GM19468 (cell line): Measurements from ENCODE around the gene RDX.
"Not testable (repeated sequence)": the region's sequence is repeated elsewhere in the genome, so short reads cannot be mapped to it uniquely, and the experiment has no call there.

ENCODE experiments used
- ATAC-seq: cut with Tn5 transposase; IDR thresholded peaks from one replicate; pipeline ENCODE4 v1.9.1; 2021; ENCODE audit warnings: mild to moderate bottlenecking, moderate library complexity, moderate number of reproducible peaks; ENCODE audit not compliant: unreplicated experiment; ENCODE audit errors: extremely low read depth

Gene RDX

DNA sequence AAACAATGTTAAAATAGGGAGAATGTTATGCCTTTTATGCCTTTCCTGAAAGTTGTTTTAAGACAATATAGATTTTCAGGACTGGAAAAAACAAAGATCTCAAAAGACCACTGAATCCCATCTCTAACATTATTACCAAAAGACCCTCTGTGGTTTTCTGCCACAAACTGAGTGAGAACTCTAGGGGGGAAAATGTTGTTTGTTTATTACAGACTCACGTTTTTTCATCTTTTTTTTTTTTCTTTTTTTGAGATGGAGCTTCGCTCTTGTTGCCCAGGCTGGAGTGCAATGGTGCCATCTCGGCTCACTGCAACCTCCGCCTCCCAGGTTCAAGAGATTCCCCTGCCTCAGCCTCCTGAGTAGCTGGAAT is 9.6 kb upstream of the RDX start:
- not testable (repeated sequence) for ATAC-seq

DNA sequence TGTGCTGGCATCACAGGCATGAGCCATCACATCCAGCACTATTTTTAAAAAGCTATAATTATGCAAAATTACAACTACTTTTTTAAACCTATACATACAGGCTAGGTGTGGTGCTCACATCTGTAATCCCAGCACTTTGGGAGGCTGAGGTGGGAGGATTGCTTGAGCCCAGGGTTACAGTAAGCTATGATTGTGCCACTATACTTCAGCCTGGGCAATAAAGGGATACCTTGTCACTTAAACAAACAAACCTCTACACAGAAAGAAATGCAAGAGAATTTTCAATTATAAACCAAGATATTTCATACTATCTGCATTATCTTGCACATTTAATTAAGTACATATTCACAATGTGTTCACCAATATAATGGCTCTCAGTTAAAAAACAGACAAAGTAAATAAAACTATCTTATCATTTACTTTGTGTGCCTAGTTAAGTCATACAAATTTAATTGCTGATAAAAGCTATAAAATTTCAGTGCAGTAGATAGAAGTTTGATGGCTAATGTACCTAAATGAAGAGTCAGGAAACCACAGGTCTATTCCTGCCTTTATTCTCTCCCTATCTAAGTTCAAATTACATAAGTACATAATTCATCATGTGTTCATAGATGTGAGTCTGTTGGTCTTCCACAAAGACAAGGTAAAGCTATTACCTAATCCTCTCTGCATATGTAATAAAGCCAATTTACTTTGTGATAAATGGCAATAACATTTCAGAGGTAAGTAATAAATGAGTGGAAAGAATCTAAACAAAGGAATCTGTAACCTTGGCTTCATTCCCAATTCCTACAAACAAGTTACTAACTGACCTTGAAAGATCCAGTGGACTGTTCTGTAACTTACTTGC is 9.0 kb upstream of the RDX start:
- no peak for ATAC-seq

DNA sequence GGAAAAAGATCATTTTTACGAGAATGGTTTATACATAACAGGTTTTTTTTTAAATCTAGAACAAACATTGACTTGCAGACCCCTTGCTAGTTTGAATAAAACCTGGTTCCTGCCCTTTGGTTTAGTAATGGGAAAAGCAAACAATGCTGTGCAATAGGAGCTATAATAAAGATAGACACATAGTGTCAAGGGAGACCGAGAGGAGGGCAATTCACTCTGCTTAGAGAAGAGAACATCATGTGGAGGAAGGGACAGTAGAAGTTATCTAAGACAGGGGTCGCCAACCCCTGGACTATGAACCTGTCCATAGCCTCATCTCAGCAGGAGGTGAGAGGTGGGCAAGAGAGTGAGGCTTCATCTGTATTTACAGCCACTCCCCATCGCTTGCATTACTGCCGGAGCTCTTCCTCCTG is 7.0 kb upstream of the RDX start:
- ATAC-seq = no peak

DNA sequence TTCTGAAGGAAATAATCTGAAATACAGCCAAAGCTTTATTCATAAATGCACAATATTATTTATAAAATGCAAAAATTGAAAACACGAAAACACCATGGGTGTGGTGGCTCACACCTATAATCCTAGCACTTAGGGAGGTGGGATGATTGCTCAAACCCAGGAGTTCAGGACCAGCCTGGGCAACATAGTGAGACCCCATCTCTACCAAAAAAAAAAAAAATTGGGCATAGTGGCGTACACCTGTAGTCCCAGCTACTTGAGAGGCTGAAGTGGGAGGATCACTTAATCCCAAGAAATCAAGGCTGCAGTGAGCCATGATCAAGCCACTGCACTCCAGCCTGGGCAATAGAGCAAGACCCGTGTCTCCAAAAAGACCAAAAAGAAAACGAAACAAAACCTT is 5.2 kb upstream of the RDX start:
- no peak for ATAC-seq

DNA sequence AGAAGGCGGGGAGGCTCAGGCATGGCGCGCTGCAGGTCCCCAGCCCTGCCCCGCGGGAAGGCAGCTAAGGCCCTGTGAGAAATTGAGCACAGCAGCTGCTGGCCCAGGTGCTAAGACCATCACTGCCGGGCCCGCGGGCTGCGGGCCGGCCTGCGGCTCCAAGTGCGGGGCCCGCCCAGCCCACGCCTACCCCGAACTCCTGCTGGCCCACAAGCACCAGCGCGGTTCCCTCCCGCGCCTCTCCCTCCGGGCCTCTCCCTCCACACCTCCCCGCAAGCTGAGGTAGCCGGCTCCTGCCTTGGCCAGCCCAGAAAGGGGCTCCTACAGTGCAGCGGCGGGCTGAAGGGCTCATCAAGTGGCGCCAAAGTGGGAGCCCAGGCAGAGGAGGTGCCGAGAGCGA is 4.6 kb upstream of the RDX start:
- ATAC-seq = no peak

DNA sequence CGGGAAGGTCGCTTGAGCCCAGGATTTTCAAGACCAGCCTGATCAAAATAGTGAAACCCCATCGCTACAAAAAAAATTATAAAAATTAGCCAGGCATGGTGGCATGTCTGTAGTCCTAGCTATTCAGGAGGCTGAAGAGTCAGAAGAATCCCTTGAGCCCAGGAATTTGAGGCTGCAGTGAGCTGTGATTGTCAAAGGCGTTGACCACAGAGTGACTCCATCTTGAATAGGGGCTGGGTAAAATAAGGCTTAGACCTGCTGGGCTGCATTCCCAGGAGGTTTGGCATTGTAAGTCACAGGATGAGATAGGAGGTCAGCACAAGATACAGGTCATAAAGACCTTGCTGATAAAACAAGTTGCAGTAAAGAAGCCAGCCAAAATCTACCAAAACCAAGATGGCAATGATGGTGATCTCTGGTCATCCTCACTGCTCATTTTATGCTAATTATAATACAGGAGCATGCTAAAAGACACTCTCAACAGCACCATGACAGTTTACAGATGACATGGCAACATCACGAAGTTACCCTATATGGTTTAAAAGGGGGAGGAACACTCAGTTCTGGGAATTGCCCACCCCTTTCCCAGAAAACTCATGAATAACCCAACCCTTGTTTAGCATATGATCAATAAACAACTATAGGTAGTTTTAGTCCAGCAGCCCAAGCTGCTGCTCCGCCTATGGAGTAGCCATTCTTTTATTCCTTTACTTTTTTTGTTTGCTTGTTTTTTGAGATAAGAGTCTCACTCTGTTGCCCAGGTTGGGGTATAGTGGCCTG is 2.8 kb upstream of the RDX start:
- no peak for ATAC-seq

DNA sequence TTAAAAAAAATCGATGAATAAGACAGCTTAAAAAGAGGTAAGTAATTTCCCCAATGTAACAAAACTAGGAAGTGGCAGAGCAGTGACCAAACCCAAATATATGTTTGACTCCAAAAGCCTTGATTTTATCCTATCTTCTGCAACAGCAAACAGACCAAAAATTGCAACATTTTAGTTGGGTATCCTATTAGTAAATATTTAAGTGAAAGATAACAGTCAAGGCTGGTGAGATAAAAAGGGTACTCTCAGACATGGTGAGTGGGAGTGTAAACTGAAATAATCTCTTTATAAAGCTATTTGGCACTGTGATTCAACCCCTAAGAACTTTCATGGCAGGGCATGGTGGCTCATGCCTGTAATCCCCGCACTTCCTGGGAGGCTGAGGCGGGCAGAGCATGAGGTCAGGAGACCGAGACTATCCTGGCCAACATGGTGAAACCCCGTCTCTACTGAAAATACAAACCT is 1.9 kb upstream of the RDX start:
- ATAC-seq = no peak

DNA sequence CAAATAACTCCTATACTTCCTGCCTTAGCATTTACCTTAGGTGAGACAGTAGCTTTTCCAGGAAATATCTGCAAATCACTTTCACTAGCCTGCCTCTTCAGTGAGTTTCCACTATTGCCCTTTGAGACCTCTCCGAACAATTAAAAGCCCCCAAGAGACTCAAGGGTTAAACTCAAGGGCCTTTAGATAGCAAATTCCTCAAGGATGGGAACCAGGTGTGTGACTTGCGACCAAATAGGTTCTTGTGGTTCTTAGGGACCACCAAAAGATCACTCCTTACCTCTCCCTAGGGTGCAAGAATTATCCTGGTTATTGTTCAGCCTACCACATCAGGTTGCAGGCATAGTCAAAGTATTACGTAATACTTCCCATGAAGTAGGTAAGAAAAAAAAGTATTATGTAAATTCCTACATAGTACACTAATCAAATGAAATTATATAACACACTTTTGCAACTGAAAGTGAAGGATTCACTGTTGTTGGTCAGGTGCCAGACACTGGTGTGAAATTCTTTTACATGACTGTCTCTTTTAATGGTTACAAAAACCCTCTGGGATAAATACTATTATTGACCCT is 1.4 kb upstream of the RDX start:
- no peak for ATAC-seq

DNA sequence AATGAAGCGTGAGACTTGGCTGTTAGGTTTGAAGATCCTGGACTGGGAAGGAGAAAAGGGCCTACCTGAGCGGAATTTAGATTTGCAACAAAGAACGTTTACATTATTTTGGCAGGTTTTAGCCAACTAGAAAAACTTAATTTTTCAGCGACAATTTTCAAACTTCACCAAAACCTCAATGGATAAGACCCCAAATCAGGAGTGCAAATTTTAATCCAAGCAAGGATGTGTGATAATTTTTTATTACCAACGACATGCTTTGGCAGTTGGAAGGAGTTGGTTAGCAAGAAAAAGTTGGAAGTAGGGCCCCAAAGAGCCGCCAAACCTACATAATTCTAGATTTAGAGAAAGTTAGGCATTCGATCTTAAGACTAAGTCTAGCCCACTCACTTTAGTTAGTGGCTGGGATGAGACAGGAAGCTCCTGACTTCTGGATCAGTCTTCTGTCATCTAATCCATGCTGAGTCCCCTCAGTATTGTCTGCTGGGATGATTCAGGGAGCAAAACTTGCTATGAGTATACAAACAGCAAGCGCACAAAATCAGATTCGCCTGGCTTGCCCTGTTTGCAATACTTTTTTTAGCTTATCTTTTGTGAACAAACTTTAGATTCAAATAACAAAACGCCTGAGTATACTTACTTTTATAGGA is 787 bp upstream of the RDX start:
- no peak for ATAC-seq

DNA sequence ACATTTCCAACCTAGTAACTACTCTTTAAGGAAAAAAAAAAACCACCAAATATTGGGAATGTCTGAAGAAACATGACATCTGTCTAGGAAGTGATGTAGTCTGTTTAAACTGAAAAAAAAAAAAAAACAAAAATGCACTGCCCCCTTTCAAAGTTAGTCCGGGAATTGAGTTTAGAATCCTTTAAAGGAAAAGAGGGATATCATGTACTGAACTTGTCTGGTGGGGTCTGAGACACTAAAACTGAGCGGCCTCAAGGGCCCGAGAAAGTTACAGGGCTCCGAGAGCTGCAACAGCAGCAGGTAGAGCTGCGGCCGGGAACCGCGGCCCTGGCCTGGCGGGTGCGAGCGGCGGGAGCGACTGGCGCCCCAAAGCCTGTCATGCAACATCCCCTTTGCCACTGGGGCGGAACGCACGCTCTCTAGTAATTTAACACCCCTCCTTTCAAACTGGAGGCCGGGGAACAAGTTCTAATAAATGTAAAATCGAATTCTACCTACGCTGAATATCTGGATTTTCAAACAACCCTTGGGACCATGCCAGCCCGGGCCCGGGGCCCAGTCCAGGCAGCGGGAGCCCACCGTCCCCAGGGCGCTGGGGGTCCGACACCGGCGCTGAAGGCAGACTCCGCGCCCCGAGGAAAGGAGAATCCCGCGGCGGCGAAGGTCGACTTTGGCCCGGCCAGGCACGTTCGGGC is 736 bp downstream of the RDX start:
- ATAC-seq = peak; percentile 24

DNA sequence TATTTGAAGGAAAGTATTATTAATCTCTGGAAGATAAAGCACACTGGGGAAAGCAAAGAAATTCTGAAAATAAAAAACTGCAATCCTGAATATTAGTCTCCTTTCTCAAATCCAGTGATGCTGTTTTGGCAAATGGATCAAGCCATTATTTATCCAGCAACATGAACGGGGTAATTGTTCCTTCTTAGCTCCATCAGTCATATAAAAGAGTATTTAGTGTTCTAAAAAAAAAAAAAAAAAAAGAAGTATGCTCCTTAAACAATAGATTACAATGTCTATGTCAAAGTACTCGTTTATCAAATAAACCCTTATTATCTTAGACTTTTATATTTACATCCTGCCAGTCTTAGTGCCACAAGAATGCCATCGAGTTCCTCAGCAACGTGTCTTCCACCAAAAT is 1.3 kb downstream of the RDX start:
- ATAC-seq = no peak

DNA sequence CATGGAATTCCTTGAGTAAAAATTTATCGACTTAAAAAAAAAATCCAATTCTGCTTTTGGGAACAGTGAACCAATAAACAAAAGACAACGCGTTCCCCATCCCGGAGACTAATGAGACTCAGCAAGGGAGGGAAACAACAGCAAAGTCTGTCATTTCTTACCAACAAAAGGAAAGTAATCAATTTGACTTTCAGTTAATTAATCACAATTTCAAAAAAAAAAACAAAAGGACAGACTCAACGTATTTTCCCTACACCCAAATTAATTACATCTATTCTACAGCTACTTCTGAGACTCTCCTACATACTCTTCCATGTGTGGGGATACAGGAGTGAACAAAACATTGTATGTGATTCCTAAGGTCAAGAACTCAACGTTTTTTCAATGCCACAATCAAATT is 1.9 kb downstream of the RDX start:
- no peak for ATAC-seq

DNA sequence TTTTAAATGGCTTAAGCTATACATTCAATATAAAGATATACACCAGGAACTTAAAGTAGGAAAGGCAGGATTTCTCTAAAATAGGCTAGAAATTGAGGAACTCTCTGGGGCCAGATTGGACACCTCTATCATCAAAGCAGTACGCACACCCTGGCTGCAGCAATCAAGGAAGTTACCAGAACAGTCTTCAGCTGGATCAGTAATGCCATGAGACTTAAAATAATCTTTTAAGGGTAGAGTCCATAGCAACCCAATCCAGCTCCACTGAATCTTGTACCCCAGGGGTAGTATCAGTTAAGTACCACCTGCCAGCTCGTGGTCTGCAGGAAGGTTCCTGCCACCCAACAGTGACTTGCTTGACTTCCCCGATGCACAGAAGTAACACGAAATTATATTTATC is 3.0 kb downstream of the RDX start:
- no peak for ATAC-seq

DNA sequence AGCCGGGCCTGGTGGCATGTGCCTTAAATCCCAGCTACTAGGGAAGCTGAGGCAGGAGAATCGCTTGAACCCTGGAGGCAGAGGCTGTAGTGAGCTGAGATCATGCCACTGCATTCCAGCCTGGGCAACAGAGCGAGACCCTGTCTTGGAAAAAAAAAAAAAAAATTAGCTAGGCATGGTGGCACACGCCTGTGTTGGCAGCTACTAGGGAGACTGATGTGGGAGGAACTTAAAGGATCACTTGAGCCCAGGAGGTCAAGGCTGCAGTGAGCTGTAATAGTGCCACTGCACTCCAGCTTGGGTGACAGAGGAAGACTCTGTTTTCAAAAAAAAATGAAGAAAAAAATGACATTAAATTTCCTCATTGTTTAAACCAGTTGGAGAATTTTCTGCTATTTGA is 4.3 kb downstream of the RDX start:
- ATAC-seq = not testable (repeated sequence)

DNA sequence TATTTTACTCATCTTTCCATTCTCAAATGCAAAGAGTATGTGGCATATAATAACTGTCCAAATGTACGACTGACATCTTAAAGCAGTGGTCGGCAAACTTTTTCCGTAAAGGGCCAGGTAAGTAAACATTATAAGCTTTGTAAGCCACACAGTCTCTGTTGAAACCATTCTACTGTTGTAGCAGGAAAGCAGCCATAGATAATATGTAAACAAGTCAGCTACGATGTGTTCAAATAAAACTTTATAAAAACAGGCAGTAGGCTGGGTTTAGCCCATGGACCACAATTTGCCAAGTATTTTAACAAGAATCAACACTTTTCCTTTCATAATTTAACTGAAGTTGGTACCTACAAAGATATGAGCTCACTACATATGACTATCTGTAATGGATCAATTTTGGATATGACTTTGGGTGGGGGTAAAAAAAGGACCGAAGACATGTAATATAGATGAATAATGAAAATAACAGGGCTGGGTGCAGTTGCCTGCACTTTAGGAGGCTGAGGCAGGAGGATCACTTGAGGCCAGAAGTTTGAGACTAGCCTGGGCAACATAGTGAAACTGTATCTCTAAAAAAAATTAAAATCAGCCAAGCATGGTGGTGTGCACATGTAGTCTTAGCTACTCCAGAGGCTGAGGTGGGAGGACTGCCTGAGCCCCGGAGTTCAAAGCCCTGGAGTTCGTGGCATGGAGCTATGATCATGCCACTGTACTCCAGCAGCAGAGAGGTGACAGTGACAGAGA is 5.7 kb downstream of the RDX start:
- ATAC-seq = no peak

DNA sequence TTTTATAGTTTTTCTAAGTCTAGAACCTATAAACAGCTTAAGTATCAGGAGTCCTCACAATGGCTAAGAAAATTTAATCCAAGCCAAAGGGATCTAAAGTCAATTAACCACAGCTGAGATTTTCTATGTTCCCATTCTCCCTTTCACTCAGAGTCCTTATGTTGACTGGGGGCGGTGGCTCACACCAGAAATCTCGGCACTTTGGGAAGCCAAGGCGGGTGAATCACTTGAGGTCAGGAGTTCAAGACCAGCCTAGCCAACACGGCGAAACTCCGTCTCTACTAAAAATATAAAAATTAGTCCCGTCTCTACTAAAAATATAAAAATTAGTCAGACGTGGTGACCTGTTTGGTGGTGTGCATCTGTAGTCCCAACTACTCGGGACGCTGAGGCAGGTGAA is 6.9 kb downstream of the RDX start:
- no peak for ATAC-seq

DNA sequence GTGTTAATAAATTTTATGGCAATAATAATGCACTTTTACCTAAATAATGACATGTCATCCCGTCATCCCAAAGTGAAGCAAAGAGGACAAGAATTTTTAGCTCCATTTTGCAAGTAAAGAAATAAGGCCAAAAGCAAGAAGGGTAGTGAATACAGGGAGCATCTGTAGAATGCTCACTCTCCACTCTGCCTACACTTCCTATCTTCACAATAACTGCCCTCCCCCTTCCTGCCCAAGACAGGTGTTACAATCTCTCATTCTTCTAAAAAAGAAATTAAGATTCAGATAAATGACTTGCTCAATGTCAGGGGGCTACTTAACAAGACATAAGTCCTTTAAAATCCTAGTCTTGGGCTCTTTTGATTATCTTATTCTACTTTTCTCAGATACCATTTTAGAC is 8.9 kb downstream of the RDX start:
- no peak for ATAC-seq

DNA sequence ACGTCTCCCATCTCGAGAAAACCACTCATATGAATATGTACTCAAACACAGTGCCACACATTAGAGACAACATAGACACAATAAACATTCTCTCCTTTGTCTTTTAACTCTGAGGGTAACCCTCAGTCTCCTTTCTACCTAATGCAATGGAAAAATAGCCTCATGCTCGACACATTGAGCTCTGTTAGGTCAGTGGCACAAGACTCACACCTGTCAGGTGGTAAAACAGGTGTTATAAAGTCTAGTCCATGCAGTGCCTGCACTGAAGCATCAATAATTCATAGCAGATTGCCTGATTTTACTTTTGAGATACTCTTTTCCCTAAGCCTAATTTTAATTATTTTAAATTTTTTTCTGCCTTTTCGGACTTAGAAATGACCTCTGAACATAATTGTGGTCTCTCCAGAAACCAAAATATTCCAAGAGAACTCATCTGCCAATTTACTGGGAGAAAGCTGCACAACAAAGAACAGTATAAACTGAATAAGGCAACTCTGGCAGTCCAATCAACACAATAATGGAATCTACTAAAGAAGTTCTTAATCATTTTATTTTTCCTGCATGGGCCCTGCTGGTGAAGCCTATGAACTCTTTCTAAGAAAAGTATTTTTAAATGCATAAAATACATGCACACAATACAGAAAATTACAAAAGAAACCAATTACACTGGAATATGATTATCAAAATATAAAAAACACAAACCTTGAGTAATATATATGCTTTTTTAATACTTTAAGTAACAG is 9.9 kb downstream of the RDX start:
- ATAC-seq = no peak

DNA sequence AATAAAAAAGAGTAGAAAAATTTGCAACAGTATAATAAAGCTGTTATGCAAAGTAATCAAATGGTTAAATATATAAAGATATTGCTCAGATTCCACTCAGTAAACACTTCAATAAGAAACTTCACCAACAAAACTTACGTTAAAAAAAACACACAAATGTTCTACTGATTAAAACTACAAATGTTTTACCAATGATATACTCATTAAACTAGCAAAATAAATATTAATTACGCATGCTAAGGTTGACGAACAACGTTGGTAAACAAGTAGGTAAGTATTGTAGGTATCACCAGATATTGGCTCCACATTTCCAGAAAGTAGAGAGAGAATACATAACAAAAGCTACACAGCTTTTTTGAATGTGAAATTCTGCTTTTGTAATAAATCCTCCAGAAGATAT is 12.6 kb downstream of the RDX start:
- no peak for ATAC-seq
